K562 (cell line): ENCODE measurements around the gene IFITM2. TPM values are rescaled to one million over a fixed set of nuclear protein-coding genes. Genes with fewer than 3 reads are reported as not detected.

Experiments used
- ATAC-seq: fragments of 200-7000 bp; cut with Tn5 transposase; 3 replicates; pipeline ENCODE4 v1.9.1; 2020; ENCODE audit warnings: moderate library complexity
- BruUV-seq: library from RNA; stranded (reverse); fragments of 400-500 nt; replicated peaks from 2 replicates; lab custom pipeline; 2021; lab: Mats Ljungman, UMichigan
- CTCF ChIA-PET: fragments of 300-600 bp; formaldehyde crosslinking; extraction: SDS; loops from one replicate; lab custom pipeline; 2021; ENCODE audit warnings: low intra/inter-chr PET ratio; lab: Yijun Ruan, JAX
- POLR2A ChIA-PET: fragments of 300-600, 350-650 bp; sonication (Branson Sonifier 250); formaldehyde crosslinking; extraction: SDS; loops from one replicate; lab custom pipeline; 2021; ENCODE audit warnings: antibody characterized with exemption, inconsistent platforms; lab: Yijun Ruan, JAX
- DNase-seq, 4 experiments: peaks; one replicate each; pipeline versions ENCODE4 v3.0.0 to v3.0.0-alpha.2; 2011 to 2018; ENCODE audit warnings: low spot score in 3 of 4, mixed read lengths in 3 of 4; ENCODE audit errors: extremely low read depth in 1 of 4
- FAIRE-seq: peaks from 2 replicates; lab custom pipeline; 2011; peaks lifted over from hg19 to GRCh38; lab: Jason Lieb, UNC
- H2AFZ ChIP-seq: 2 replicates; pipeline ENCODE4 v1.6.0; 2011; ENCODE audit warnings: low read depth, low read length, control low read depth, inconsistent platforms
- H3K27ac ChIP-seq: fragments of 200-600 bp; 3 replicates; pipeline ENCODE4 v1.8.0; 2011; ENCODE audit warnings: low read depth, mild to moderate bottlenecking, control low read depth, inconsistent platforms, low read length, moderate library complexity, mixed read lengths; ENCODE audit errors: extremely low read depth
- H3K27me3 ChIP-seq, 2 experiments: fragments of 300-600 bp in 1 of 2; 2 replicates in 1 of 2; 3 replicates in 1 of 2; pipeline versions ENCODE4 v1.6.0 to v1.8.0; 2011; ENCODE audit warnings: inconsistent platforms in 2 of 2, low read length in 2 of 2, mild to moderate bottlenecking in 1 of 2, mixed read lengths in 1 of 2, moderate library complexity in 1 of 2; ENCODE audit not compliant: control insufficient read depth in 2 of 2, insufficient read depth in 2 of 2
- H3K36me3 ChIP-seq: fragments of 300-600 bp; 3 replicates; pipeline ENCODE4 v1.8.0; 2011; ENCODE audit warnings: mild to moderate bottlenecking, low read length, inconsistent platforms; ENCODE audit not compliant: control insufficient read depth, insufficient read depth
- H3K4me1 ChIP-seq, 2 experiments: fragments of 200-600 bp in 1 of 2; replicated peaks in 1 of 2; 2 replicates in 1 of 2; 3 replicates in 1 of 2; pipeline versions ENCODE4 v1.5.1 to v1.8.0; 2011; ENCODE audit warnings: inconsistent platforms in 2 of 2, low read length in 2 of 2, mild to moderate bottlenecking in 1 of 2, mixed read lengths in 1 of 2, moderate library complexity in 1 of 2; ENCODE audit not compliant: control insufficient read depth in 2 of 2, insufficient read depth in 2 of 2
- H3K4me2 ChIP-seq: 2 replicates; pipeline ENCODE4 v1.6.1; 2011; ENCODE audit warnings: low read length, control low read depth, inconsistent platforms, mixed read lengths; ENCODE audit not compliant: insufficient read depth
- H3K4me3 ChIP-seq: fragments of 200-600 bp; sonication (generic), shearing (Covaris generic); 2 replicates; pipeline ENCODE4 v1.5.1; 2016; ENCODE audit warnings: control low read depth, inconsistent platforms
- H3K79me2 ChIP-seq: fragments of 200-600 bp; 3 replicates; pipeline ENCODE4 v1.8.0; 2011; ENCODE audit warnings: low read length, inconsistent platforms; ENCODE audit not compliant: control insufficient read depth, insufficient read depth
- H3K9ac ChIP-seq, 2 experiments: 2 replicates each; pipeline versions ENCODE4 v1.6.0 to v1.6.1; 2011; ENCODE audit warnings: low read depth in 2 of 2, low read length in 2 of 2, control low read depth in 1 of 2, inconsistent platforms in 1 of 2, mild to moderate bottlenecking in 1 of 2, mixed read lengths in 1 of 2; ENCODE audit not compliant: insufficient read depth in 1 of 2
- H3K9me1 ChIP-seq: one replicate; pipeline ENCODE4 v1.6.0; 2011; ENCODE audit warnings: inconsistent platforms, mild to moderate bottlenecking, low read length, moderate library complexity; ENCODE audit not compliant: control insufficient read depth, insufficient read depth
- H3K9me3 ChIP-seq: replicated peaks from 2 replicates; pipeline ENCODE4 v1.5.1; 2011; ENCODE audit warnings: low read depth, low read length, inconsistent platforms; ENCODE audit not compliant: control insufficient read depth, insufficient read depth
- H4K20me1 ChIP-seq: replicated peaks from 2 replicates; pipeline ENCODE4 v1.6.1; 2011; ENCODE audit warnings: low read length, inconsistent platforms, mixed read lengths; ENCODE audit not compliant: control insufficient read depth, insufficient read depth
- CCNT2 ChIP-seq: IDR thresholded peaks from 2 replicates; pipeline ENCODE4 v1.6.1; 2011; ENCODE audit warnings: borderline replicate concordance, low read depth, mild to moderate bottlenecking, moderate library complexity, mixed read lengths, low read length; ENCODE audit not compliant: insufficient read length; ENCODE audit errors: extremely low read depth
- HMGN3 ChIP-seq: IDR thresholded peaks from 2 replicates; pipeline ENCODE4 v1.6.1; 2011; ENCODE audit warnings: borderline replicate concordance, low read depth, mild to moderate bottlenecking, mixed read lengths, low read length; ENCODE audit not compliant: insufficient read length; ENCODE audit errors: extremely low read depth
- IRF9 ChIP-seq: fragments of 450-650 bp; IDR thresholded peaks from 2 replicates; pipeline ENCODE4 v1.6.1; 2016; ENCODE audit warnings: missing biosample characterization, missing genetic modification characterization
- POLR2G ChIP-seq: fragments of 200-400 bp; formaldehyde crosslinking; IDR thresholded peaks from 2 replicates; pipeline ENCODE4 v1.6.1; 2017; ENCODE audit warnings: low read depth, mild to moderate bottlenecking, antibody characterized with exemption, low read length, moderate library complexity
- RBFOX2 ChIP-seq: fragments of 200-400 bp; formaldehyde crosslinking; IDR thresholded peaks from 2 replicates; pipeline ENCODE4 v1.6.1; 2017; ENCODE audit warnings: low read depth, mild to moderate bottlenecking, low read length, moderate library complexity
- TFAM ChIP-seq: fragments of 250-450 bp; sonication (Bioruptor Pico); conservative IDR thresholded peaks from 2 replicates; pipeline ENCODE4 v1.5.0; 2021; ENCODE audit warnings: mild to moderate bottlenecking, moderate library complexity
- ZBTB33 ChIP-seq: sonication (generic); formaldehyde crosslinking; IDR thresholded peaks from 2 replicates; pipeline ENCODE4 v1.8.1; 2023; ENCODE audit warnings: mild to moderate bottlenecking, missing genetic modification reagents
- ZBTB7A ChIP-seq: IDR thresholded peaks from 2 replicates; pipeline ENCODE4 v1.6.1; 2011; ENCODE audit warnings: low read depth, mild to moderate bottlenecking, low read length, moderate library complexity, borderline replicate concordance; ENCODE audit not compliant: control insufficient read depth
- ZNF592 ChIP-seq: fragments of 450-650 bp; IDR thresholded peaks from 2 replicates; pipeline ENCODE4 v1.6.1; 2017; ENCODE audit warnings: antibody characterized with exemption, mild to moderate bottlenecking
- WGBS: fragments of 100-300 bp; shearing (Covaris generic); methylation state at CpG from one replicate; pipeline ENCODE4 v1.1.6; 2016; ENCODE audit warnings: low coverage, mixed read lengths; ENCODE audit not compliant: insufficient coverage; ENCODE audit errors: missing lambda C conversion rate; 5-methylcytosine and 5-hydroxymethylcytosine counted together
- in situ Hi-C: fragments of 300-500 bp; cut with MboI; formaldehyde crosslinking; loops from 4 replicates; pipeline ENCODE4 v1.15.0; 2018; ENCODE audit warnings: inconsistent platforms, mixed read lengths
- intact Hi-C: fragments of 100-400 bp; cut with micrococcal nuclease; formaldehyde crosslinking; loops from 2 replicates; pipeline ENCODE4 v1.14.2; 2022
- polyA plus RNA-seq, 8 experiments: library from polyadenylated mRNA; depleted of rRNA in 4 of 8; stranded (reverse) in 5 of 8; unstranded in 3 of 8; fragments of >200 nt; fragmentation: Nextera tagmentation in 2 of 8; fragmentation: Illumina TruSeq in 1 of 8; extraction: Ambion mirVana in 2 of 8; extraction: Trizol in 1 of 8; gene quantifications; 2 replicates each; pipeline versions ENCODE4 v1.2.1 to v1.2.3, GENCODE V29; 2011 to 2014; ENCODE audit warnings: inconsistent platforms in 1 of 8, missing spikeins in 1 of 8
- total RNA-seq, 7 experiments: library from RNA; depleted of rRNA in 6 of 7; stranded (reverse); fragments of >200 nt in 6 of 7; fragmentation: Illumina TruSeq in 2 of 7; extraction: Trizol in 2 of 7; gene quantifications; 2 replicates each; pipeline versions ENCODE4 v1.2.1 to v1.2.3, GENCODE V29; 2011 to 2021; ENCODE audit warnings: low replicate concordance in 1 of 7

Gene IFITM2
- total and polyA plus RNA-seq, 9 of the 15 experiments (the other 6 are each of a cell fraction or from before 2014, with no cell fraction given), result 52.8 to 4,872 (median 356) TPM

GRCh38 chr11:328012-328411 lies 20.4 kb downstream of the IFITM2 start:
- intact Hi-C loops, result no loop called here
- TF ChIP-seq RBFOX2, result peak; percentile 57
- peak; percentile 46; the same call in 1 of the 2 replicates for TF ChIP-seq ZBTB7A
- no peak for TF ChIP-seq TFAM
- TF ChIP-seq HMGN3, result peak; percentile 31
- peak; percentile 46; the same call in 1 of the 2 replicates for TF ChIP-seq POLR2G
- TF ChIP-seq ZBTB33, result 0 out of 2 replicates have a peak, but pooled peaks have one; percentile 39
- no peak for TF ChIP-seq IRF9 (tag)
- TF ChIP-seq ZNF592, result peak; percentile 43; the same call in 1 of the 2 replicates
- peak; percentile 17 for TF ChIP-seq CCNT2

More at GRCh38 chr11:328012-328411, 20.4 kb downstream of the IFITM2 start:
- H3K9me1 ChIP-seq, result no peaks in the 10 kb centered on the region
- in situ Hi-C loops, result no loop called here
- no peaks in the 10 kb centered on the region for H4K20me1 ChIP-seq
- WGBS, result 46% methylated on average over 12 of the region's 13 CpGs
- no peaks in the 10 kb centered on the region for H3K36me3 ChIP-seq
- H3K27me3 ChIP-seq, result no peaks in the 10 kb centered on the region
- H3K4me2 ChIP-seq, result peak overlapping the region; percentile 76
- H3K9ac ChIP-seq, result peak overlapping the region; percentile 73 to 88
- BruUV-seq, result no TSS peak
- H3K4me3 ChIP-seq, result peak overlapping the region; percentile 43
- DNase-seq, result peak in 1 of 4 experiments; percentile 7
- no peak overlapping the region for H2AFZ ChIP-seq
- peak overlapping the region; percentile 88 for H3K27ac ChIP-seq
- H3K4me1 ChIP-seq, result peaks cover 51 to 58% of the 10 kb centered on the region in 2 experiments
- H3K79me2 ChIP-seq, result peaks cover 29% of the 10 kb centered on the region
- H3K9me3 ChIP-seq, result peaks cover 4% of the 10 kb centered on the region; the same call in 1 of the 2 replicates
- ChIA-PET POLR2A (interaction anchor here (0.9 to 3.1 kb wide), 6 partner anchors 8 to 120 kb away, joined by 3 to 21 read pairs (median 8); partner anchors contain the start of genes BET1L and RIC8A), CTCF (no interaction called here)
- FAIRE-seq, result no peak
- no peak for ATAC-seq
